HS-27A (cell line): ENCODE results near the gene TBCEL.
A peak's percentile ranks its signal among the peaks of the same experiment; 100 is the strongest.
"Not testable (repeated sequence)": the region's sequence is repeated elsewhere in the genome, so short reads cannot be mapped to it uniquely, and the experiment has no call there.

Experiments
- DNase-seq: peaks from one replicate; pipeline ENCODE4 v3.0.0-alpha.2; 2012; ENCODE audit warnings: low read depth, missing footprints

TBCEL gene

DNA sequence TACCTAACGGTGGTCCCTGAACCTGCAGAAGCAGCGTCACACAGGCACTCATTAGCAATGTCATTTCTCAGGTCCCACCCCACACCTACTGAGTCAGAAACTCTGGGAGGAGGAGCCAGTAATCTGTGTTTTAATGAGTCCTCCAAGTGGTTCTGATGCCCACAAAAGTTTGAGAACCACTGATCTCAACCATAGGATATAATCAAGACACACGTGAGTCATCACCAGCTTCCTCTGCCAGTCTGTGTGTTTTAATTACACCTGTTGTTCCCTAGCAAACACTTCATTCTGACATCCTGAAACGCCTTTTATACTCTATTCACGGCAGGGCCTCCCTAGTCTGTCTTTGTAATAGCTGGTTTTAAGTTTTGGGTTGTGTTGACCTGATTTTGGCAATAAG lies 82.9 kb downstream of the TBCEL start:
- no peak for DNase-seq

DNA sequence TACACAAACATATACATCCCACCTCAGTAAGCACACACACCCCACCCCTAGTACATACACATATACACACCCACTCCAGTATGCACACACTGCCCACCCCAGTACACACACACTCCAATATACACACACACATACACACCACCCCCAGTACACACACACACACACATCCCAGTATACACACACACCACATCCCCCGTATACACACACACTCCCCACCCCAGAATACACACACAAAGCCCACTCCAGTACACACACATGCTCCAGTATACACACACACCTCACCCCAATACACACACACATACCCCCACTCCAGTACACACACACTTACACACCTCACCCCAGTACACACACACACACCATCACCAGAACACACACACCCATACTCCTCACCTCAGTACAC lies 84.5 kb downstream of the TBCEL start:
- DNase-seq = no peak

DNA sequence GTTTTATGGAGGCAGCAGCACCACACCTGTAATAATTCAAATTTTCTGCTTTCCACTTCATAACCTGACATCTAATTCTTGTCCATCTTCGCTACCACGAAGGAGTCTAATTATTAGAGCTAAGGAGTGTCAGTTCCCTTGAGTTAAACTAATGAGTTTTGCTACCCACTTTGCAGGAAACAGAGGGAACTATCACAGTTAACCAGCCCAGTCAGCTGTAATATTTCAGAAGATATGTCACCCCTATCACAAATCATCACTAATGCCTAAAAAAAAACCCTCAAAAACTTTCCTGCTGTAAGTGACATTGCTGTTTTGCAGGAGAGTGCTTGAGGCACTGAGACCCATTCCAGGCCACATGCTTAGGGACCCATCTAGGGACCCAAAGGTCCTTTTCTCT lies 85.6 kb downstream of the TBCEL start:
- no peak for DNase-seq

DNA sequence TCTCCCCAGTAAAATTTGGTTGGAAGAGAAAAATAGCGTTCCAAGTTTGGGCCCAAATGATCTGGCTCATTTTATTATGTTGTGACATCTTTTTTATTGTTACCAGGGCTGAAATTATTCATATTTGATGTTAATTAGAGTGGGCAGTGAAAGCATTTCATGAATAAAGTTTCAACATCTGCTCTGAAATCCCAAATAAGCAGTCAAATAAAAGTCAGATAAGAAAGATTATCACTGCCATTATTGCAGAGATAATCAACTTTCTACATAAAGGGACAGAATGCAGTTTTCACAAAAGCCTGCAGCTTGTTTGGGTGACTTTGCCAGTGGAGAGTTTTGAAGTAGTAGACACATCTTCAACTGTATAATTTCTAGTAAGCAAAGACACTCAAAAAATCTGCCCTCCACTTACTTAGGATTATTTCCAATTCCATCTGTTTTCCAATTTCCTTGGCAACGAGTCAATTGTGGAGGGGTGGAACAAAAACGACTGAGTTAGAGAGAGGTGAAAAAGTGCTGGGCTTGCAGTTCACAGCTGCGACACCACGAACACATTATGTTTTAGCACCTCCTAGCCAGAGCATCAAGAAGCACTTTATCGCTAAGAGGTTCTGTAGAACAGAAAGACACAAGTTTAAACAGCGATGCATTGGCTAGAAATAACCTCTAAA lies 86.1 kb downstream of the TBCEL start:
- no peak for DNase-seq

DNA sequence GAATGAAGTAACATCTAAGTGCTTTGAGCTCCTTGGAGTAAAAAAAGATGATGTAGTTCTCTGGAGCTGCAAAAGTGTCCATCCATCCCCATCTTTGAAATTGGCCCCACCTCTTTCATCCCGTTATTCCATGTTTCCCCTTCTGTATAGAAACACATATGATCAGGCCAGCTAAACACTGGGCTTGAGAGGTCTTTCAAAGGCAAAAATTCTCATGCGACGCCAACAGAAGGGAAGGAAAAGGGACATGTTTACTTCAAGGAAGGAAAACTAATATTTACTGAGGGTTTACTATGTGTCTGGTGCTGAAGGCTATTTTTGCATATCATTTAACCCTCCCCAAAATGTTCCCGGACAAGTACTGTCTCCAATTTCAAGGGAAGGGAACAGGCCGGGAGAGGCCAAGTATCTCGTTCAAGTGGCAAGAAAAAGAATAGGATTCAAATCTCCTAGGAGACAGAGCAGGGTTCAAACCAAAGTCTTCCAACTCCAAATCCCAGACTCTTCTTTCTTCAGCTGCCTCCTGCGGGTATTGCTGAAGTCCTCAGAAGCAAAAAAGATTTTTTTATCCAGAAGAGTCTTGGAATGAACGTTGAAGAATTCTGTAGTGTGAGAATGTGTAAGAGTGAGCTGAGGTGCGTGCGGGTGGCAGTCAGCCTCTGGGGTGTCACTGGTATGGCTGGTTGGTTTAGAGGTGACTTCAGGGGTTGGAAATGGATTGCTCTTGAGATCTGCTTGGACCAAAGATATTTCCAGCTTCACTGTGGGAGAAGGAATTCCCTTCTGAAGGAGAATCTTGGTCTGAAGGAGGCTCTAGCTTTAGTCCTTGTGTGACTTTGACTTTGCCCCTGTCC lies 87.2 kb downstream of the TBCEL start:
- no peak for DNase-seq

DNA sequence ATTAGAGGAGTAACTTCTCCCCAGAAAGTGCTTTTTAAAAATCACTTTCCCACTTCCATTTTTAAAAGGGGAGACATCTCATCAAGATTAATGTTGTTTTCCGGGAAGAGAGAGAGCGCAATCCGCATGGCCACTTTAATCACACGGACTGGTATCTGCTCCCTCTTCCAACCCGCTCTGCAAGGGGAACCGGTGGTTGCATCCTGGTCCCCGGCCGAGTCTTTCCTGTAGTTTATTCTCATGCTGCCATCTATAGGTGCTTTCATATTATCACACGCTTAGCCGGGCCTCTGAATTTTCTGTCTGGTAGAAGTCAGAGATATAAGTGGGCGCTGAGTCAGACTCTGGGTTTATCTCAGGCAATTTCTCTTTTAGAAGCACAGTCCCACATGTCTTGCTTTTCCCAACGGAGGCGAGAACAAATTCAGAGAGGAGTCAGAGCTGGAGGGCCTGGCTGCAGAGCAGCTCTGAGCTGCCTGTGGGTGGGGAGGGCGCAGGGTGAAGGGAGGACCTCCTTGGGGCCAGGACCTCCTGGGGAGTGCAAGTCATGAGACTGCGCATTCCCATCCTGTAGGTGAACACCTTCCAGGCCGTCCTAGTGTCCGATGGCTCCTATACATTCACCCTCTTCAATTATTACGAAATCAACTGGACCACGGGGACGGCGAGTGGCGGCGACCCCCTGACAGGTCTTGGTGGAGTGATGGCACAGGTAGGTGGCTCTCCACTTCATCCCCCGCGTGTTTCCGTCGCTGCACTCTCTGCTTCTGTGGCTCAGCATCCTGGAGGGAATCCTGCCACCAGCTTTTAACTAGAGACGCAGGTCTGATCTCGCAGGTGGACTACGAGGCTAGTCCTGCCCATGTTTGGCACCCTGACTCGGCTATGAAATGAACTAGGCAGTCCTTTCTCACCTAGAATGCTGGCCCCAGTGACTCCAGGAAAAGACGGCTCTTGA lies 88.9 kb downstream of the TBCEL start:
- DNase-seq = peak; percentile 15

DNA sequence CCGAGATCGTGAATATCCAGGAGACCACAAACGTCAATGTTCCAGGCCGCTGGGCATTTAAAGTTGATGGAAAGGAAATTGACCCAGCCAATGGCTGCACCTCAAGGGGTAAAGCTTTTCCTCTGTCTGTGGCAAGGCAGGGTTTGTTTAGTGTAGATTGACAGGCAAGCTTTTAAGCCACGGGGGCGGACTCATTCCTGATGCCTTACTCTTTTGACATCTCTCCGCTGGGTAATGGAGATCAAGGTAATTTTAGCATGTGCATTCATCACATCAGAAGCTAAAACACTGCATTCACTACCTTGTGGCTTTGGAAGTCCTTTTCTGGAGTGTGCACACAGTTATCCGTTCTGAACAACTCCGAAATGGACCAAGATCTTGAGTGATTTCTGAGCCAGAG lies 89.7 kb downstream of the TBCEL start:
- DNase-seq = no peak

DNA sequence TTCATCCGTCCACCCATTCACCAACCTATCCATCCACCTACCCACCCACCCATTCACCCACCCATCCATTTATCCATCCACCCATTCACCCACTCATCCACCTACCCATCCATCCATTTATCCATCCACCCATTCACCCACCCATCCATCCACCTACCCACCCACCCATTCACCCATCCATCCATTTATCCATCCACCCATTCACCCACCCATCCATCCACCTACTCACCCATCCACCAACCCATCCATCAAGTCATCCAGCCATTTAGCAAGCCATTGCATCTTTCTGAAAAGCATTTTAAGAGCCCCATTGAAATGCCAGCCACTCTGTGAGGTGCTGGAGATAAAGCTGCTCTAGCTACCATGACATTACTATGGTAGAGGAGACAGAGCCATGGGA lies 91.1 kb downstream of the TBCEL start:
- DNase-seq = not testable (repeated sequence)

DNA sequence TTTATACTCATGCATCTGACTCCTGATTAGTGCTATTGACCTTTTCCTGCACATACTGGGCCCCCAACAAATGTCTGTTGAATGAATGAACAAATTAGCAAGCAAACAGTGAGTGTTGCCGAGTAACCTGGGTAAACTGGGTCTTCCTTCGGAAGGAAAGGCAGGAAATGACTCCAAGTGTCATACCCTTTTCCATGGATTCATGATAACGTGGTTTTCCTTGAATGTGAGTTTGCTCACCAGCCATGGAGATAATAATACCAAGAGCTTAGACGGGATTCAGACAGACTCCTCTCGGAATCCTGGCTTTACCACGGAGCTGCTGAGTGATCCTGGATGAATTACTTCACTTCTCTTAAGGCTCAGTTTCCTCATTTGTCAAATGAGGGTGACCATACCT lies 93.9 kb downstream of the TBCEL start:
- DNase-seq = no peak

DNA sequence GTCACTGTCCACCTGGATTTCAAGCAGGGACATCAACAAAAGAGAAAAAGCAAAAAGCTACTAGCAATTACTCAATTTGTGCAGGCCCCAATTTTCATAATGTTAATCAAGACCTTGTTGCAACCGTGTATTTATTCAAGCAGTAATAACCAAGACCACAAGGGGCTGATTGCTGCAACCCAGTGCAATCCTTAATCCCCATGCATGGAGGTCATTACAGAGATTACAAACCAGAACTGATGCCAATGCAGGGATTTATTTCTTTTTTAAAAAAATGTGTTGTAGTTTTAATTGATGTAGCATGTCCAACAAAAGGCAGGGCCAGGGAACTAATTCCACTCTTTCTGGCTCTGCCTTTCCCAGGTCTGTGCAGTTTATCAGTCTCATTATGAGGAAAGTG lies 95.5 kb downstream of the TBCEL start:
- no peak for DNase-seq

DNA sequence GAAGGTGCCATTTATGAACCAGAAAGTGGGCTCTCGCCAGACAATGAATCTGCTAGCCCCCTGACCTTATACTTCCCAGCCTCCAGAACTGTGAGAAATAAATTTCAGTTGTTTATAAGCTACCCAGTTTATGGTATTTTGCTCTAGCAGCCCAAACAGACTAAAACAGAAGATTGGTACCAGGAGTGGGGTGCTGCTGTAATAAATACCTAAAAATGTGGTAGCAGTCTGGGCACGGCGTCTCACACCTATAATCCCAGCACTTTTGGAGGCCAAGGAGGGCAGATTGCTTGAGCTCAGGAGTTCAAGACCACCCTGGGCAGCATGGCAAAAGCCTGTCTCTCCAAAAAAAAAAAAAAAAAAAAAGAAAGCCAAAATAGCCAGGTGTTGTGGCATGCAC lies 98.4 kb downstream of the TBCEL start:
- no peak for DNase-seq

DNA sequence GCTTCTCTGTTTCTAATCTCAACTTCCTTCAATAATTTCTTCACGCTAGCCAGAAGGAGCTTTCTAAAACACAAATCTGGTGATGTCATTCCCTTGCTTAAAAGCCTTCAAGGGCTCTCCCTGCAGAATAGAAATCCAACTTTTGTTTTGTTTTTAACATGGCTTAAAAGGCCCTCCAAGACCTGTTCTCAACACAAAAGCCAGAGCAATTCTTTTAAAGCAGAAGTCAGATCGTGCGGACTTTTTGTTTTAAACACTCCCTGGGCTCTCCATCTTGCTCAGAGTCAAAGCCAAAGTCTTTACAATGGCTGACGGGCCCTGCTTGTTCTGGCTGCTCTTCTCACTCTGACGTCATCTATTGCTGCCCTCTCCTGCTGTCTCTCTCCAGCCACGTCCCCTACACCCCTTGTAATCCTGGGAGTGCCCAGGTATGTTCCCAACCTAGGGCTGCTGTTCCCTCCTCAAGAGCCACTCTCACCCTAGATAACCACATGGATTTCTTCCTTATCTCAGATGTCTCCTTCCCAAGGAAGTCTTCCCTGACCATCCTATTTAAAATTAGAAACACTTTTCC lies 99.7 kb downstream of the TBCEL start:
- DNase-seq = no peak

DNA sequence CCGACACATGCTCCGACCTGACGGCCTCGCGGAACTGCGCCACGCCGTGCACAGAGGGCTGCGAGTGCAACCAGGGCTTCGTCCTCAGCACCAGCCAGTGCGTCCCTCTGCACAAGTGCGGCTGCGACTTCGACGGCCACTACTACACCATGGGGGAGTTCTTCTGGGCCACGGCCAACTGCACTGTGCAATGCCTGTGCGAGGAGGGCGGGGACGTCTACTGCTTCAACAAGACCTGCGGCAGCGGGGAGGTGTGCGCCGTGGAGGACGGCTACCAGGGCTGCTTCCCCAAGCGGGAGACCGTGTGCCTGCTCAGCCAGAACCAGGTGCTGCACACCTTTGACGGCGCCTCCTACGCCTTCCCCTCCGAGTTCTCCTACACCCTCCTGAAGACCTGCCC lies 103.9 kb downstream of the TBCEL start:
- no peak for DNase-seq

DNA sequence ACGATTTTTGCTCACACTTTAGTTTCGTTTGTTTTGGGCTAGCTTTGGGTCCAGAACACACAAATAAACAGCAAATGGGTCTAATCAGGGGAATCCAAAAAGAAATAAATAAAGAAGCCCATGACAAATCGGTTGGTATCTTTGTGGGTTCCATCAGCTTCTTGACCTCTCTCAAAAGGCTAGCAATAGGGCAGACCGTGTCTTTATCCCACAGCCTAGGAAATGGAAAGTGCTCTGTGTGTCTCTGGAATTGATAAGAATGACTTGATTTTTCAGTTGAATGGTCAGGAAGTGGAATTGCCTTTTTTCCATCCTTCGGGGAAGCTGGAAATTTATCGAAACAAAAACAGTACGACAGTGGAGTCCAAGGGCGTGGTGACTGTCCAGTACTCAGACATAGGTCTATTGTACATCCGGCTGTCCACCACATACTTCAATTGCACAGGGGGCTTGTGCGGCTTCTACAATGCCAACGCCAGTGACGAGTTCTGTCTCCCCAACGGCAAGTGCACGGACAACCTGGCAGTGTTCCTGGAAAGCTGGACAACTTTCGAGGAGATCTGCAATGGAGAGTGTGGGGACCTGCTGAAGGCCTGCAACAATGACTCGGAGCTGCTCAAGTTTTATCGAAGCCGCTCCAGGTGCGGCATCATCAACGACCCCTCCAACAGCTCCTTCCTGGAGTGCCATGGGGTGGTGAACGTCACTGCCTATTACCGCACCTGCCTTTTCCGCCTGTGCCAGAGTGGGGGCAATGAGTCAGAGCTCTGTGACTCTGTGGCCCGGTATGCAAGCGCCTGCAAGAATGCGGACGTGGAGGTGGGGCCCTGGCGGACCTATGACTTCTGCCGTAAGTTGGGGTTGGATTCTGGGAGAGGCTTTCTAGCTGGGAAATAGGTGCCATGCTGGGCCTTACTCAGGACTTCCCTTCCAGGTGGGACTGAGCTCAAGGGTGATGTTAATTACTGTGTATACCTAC lies 105.7 kb downstream of the TBCEL start:
- DNase-seq = no peak

DNA sequence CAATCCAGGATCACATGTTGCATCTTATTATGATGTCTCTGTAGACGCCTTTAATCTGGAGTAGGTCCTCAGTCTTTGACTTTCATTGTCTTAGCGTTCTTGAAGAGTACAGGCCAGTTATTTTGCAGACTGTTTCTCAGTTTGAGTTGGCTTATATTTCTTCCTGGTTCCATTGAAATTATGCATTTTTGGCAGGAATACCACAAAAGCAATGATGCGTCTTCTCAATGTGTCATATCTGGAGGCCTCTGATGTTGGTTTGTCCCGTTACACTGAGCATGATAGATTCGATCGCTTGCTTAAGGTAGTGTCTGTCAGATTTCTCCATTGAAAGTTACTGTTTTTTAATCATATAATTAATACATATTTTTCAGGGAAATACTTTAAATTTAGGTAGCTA lies 107.8 kb downstream of the TBCEL start:
- no peak for DNase-seq

DNA sequence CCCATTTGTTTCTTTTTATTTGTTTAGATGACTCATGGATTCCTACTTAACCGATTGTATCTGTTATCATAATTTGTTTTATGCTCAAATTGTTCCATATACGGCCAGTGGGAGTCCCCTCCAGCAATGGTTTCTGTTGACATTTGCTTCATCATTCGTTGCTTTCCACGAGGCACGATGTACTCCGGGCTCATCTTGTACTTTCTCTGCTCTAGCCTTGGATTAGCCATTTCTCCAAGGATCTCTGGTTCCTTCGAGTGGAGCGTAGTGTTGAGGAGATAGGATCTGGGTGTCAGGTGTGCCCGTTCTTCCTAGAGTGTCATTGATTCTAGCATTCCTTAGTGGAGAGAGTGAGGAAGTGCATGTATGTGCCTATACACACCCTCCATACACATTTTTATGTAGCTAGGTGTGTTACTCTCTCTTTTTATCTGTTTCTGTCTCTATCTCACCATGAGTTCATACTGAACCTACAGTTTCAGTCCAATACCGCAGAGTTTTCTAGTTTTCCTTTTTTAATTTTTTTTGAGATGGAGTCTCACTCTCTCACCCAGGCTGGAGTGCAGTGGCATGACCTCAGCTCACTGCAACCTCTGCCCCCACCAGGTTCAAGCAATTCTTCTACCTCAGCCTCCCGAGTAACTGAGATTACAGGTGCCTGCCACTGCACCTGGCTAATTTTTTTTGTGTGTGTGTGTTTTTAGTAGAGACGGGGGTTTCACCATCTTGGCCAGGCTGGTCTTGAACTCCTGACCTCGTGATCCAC lies 108.5 kb downstream of the TBCEL start:
- DNase-seq = no peak

DNA sequence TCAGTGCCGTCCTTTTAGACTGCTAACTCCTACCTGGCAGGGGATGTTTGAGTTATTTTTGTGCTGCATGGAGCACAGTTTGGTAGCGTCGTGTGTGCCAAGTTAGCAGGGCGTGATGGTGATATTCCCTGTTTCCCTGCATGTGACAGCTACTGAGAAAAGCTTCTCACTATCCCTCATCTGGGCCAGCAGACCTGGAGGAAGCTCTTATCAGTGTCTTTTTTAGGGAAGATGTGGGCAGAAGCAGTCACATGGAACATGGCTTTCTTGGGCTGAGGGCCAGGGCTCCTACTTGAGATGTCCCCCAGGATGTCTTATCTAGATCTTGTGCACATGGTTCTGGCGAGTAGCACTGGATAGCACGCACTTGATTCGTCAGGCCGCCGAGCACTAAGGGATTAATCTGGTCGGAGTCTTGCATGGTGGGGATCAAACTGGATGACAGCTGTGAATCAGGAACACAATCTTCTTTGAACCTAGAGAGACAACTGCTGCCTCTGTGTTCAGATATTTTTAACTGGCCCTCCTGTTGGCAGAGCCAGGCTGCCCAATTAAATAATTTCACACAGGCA lies 110.9 kb downstream of the TBCEL start:
- no peak for DNase-seq

DNA sequence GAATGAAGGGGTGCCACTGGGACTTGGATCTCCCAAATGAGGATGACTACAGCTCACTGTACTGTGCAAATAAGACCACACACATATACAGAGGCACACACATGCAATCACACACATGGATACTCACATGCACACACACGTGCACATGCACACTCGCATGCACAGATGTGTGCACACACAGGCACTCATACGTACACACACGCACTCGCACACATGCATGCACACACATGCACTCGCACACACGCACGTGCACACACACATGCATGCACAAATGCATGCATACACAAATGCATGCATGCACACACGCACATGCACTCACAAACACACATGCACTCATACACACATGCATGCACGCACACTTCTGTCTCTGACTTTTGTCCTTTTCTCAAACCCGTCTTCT lies 113.1 kb downstream of the TBCEL start:
- DNase-seq = no peak

DNA sequence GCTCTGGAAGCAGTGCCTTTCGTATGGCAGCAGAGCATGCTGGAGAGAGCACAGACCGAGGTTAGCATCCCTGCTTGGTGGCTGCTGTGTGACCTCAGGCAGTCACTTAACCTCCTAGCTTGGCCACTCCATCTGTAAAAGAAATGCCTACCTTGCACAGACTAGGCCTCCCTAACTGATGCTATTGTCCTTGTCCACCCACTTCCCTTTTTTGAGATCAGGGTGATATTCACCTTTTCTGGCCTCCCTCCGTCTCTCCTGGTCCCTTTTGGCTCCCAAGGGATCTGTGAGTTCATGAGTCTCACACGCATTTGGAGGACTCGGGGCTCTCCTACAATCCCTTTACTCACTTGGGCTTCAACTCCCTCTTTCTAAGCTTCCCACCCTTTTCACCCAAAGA lies 114.4 kb downstream of the TBCEL start:
- DNase-seq = no peak

DNA sequence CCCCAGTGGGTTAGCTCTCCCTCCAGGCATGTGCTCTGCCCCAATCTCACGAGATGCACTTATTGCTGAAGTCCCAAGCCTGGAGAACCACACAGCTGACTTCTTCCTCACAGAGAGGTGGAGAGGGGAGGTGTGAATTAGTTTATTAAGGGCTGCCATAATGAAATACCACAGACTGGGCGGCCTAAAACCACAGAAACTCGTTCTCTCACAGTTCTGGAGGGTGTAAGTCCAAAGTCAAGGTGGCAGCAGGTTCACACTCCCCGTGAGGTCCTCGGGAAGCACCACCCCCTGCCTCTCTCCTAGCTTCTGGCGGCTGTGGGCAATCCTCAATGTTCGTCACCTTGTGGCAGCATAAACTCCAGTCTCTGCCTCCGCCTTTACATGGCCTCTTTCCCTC lies 116.5 kb downstream of the TBCEL start:
- DNase-seq = no peak
